CD4-positive, CD25-positive, alpha-beta regulatory T cell (primary cell): ENCODE data around the gene UBASH3B. TPM values are rescaled to one million over a fixed set of nuclear protein-coding genes. Genes with fewer than 3 reads are reported as not detected.

ENCODE experiments used
- ATAC-seq, 2 donors: fragments of 150-1000 bp; cut with Tn5 transposase; one replicate each; pipeline ENCODE4 v1.10.0; 2021; ENCODE audit warnings: low read depth in 2 of 2, moderate number of reproducible peaks in 2 of 2, moderate library complexity in 1 of 2
- DNase-seq, 3 donors: peaks; one replicate each; pipeline versions ENCODE4 v3.0.0 to v3.0.0-alpha.2; 2012 to 2022; ENCODE audit warnings: mixed read lengths in 1 of 3
- H3K27ac ChIP-seq: one replicate; pipeline ENCODE4 v1.7.0; 2013; ENCODE audit warnings: mild to moderate bottlenecking, low read length; ENCODE audit not compliant: insufficient read depth, poor library complexity, severe bottlenecking
- H3K27me3 ChIP-seq: one replicate; pipeline ENCODE4 v1.7.0; 2013; ENCODE audit warnings: low read length; ENCODE audit not compliant: control insufficient read depth, insufficient read depth
- H3K36me3 ChIP-seq: one replicate; pipeline ENCODE4 v1.7.0; 2013; ENCODE audit warnings: mild to moderate bottlenecking, low read length, moderate library complexity; ENCODE audit not compliant: control insufficient read depth, insufficient read depth
- H3K4me1 ChIP-seq: 2 replicates; pipeline ENCODE4 v1.7.0; 2013; ENCODE audit warnings: mild to moderate bottlenecking, low read length; ENCODE audit not compliant: insufficient read depth, control insufficient read depth, poor library complexity, severe bottlenecking
- H3K4me3 ChIP-seq: one replicate; pipeline ENCODE4 v1.7.0; 2013; ENCODE audit warnings: low read depth, mild to moderate bottlenecking, low read length, moderate library complexity
- H3K9me3 ChIP-seq, 2 experiments: 1 replicate in 1 of 2; 2 replicates in 1 of 2; pipeline ENCODE4 v1.7.0; 2013; ENCODE audit warnings: low read length in 2 of 2, mild to moderate bottlenecking in 1 of 2, moderate library complexity in 1 of 2; ENCODE audit not compliant: control insufficient read depth in 2 of 2
- H3K27ac Mint-ChIP-seq, 3 donors: one replicate each; pipeline ENCODE4 v1.8.0; 2020 to 2022; ENCODE audit warnings: mild to moderate bottlenecking in 3 of 3, mixed read lengths in 3 of 3, moderate library complexity in 2 of 3
- H3K27me3 Mint-ChIP-seq: one replicate; pipeline ENCODE4 v1.8.0; 2022; ENCODE audit warnings: mild to moderate bottlenecking, mixed read lengths
- H3K36me3 Mint-ChIP-seq: one replicate; pipeline ENCODE4 v1.8.0; 2020; ENCODE audit warnings: mixed read lengths
- H3K4me1 Mint-ChIP-seq, 4 donors: one replicate each; pipeline ENCODE4 v1.8.0; 2020 to 2022; ENCODE audit warnings: mixed read lengths in 4 of 4, mild to moderate bottlenecking in 1 of 4
- H3K4me3 Mint-ChIP-seq, 4 donors: one replicate each; pipeline ENCODE4 v1.8.0; 2020 to 2022; ENCODE audit warnings: mild to moderate bottlenecking in 4 of 4, mixed read lengths in 4 of 4, moderate library complexity in 3 of 4
- H3K9me3 Mint-ChIP-seq, 7 donors: one replicate each; pipeline ENCODE4 v1.8.0; 2020 to 2022; ENCODE audit warnings: mixed read lengths in 7 of 7, mild to moderate bottlenecking in 3 of 7, moderate library complexity in 2 of 7
- polyA plus RNA-seq, 4 donors: library from polyadenylated mRNA; unstranded; fragments of 300-500 nt; fragmentation: Illumina TruSeq; gene quantifications; one replicate each; pipeline ENCODE4 v1.2.3, GENCODE V29; 2021
- total RNA-seq: library from RNA; stranded (reverse); gene quantifications from one replicate; pipeline ENCODE4 v1.2.3, GENCODE V29; 2022

Gene UBASH3B
- total and polyA plus RNA-seq, 5 donors from 2014 or later, result 14.2 to 57.6 (median 19.1) TPM

GRCh38 chr11:122764371-122765090 lies 109.0 kb downstream of the UBASH3B start:
- peak overlapping the region in 2 of 3 donors; percentile 71 to 73 for H3K27ac Mint-ChIP-seq
- H3K27me3 Mint-ChIP-seq, result no peaks in the 10 kb centered on the region
- DNase-seq (no peak), ATAC-seq (no peak)
- H3K27me3 ChIP-seq, result no peaks in the 10 kb centered on the region
- H3K4me3 Mint-ChIP-seq, result no peak overlapping the region
- no peak overlapping the region for H3K4me3 ChIP-seq
- H3K36me3 Mint-ChIP-seq, result peaks cover 2% of the 10 kb centered on the region
- no peaks in the 10 kb centered on the region for H3K9me3 ChIP-seq
- H3K9me3 Mint-ChIP-seq, result no peaks in the 10 kb centered on the region
- H3K4me1 Mint-ChIP-seq, result peaks cover 4 to 36% (median 18%) of the 10 kb centered on the region in 4 donors
- H3K27ac ChIP-seq, result no peak overlapping the region
- H3K4me1 ChIP-seq, result no peaks in the 10 kb centered on the region
- no peaks in the 10 kb centered on the region for H3K36me3 ChIP-seq

- no peak overlapping the region for H3K4me3 ChIP-seq
- Mint-ChIP-seq H3K27ac (peak overlapping the region in 2 of 3 donors; percentile 10 to 60), H3K9me3 (no peaks in the 10 kb centered on the region), H3K4me1 (peaks cover 4 to 34% (median 21%) of the 10 kb centered on the region in 4 donors), H3K4me3 (peak overlapping the region in 1 of 4 donors; percentile 61), H3K27me3 (no peaks in the 10 kb centered on the region), H3K36me3 (peaks cover 4% of the 10 kb centered on the region)
- no peaks in the 10 kb centered on the region for H3K9me3 ChIP-seq
- no peaks in the 10 kb centered on the region for H3K36me3 ChIP-seq
- H3K4me1 ChIP-seq, result no peaks in the 10 kb centered on the region
- DNase-seq, result no peak
- no peaks in the 10 kb centered on the region for H3K27me3 ChIP-seq
- ATAC-seq, result no peak
- H3K27ac ChIP-seq, result no peak overlapping the region
Observed at GRCh38 chr11:122765487-122766131, 110.1 kb downstream of the UBASH3B start.

DNA sequence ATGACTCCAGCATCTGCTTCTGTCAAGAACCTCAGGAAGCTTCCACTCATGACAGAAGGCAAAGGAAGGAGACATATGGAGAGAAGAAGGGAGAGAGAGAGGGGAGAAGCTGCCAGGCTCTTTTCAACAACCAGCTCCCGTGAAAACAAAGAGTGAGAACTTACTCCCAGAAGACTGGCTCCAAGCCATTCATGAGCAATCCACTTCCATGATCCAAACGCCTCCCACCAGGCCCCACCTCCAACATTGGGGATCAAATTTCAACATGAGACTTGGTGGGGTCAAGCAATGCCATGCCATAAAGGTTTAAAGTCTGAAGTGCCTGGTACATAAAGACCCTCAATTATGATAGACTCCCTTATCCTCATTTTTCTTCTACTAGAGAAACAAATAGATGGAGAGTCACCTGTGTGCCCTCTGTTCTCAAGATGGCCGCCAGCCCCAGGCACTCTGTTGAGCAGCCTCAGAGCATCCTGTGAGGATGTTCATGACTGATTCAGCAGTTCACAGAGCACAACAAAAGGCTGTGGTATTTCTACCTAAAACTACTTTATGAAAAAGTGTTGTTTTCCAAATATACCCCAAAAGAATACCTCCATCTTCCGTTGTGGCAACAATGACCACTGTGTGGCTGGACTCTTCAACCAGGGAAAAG lies 113.7 kb downstream of the UBASH3B start:
- ATAC-seq, result peak; percentile 67 to 71
- Mint-ChIP-seq H3K27ac (peak overlapping the region in 2 of 3 donors; percentile 33 to 67), H3K4me1 (peaks cover 4 to 43% (median 17%) of the 10 kb centered on the region in 4 donors)

DNA sequence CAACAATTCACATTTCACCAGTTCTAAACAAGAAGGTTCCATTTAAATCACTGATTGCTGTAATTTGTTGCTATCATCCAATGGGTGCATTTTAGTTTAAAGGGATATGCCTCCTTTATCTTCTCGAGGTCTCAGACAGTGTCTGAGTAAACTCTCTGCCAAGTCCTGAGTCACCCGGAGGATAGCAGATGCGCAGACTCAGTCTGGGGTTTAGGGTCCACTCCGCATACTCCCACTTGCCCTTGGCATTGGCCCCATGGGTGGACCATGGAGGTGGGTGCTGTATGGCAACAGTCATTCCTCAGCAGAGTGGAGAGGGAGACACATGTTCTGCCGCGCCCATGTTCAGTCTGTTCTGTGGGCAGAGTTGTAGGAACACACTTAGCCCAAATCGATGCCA lies 117.4 kb downstream of the UBASH3B start:
- Mint-ChIP-seq H3K9me3 (no peaks in the 10 kb centered on the region), H3K27me3 (no peaks in the 10 kb centered on the region), H3K36me3 (peaks cover 17% of the 10 kb centered on the region), H3K4me1 (peaks cover 4 to 53% (median 27%) of the 10 kb centered on the region in 4 donors), H3K27ac (peak overlapping the region in 1 of 3 donors; percentile 69), H3K4me3 (no peak overlapping the region)
- ATAC-seq (no peak), DNase-seq (no peak)
- peaks cover 9% of the 10 kb centered on the region for H3K36me3 ChIP-seq
- no peak overlapping the region for H3K4me3 ChIP-seq
- H3K9me3 ChIP-seq, result no peaks in the 10 kb centered on the region
- no peaks in the 10 kb centered on the region for H3K27me3 ChIP-seq
- no peak overlapping the region for H3K27ac ChIP-seq
- H3K4me1 ChIP-seq, result no peaks in the 10 kb centered on the region

More for the DNA sequence above, 113.7 kb downstream of the UBASH3B start:
- Histone ChIP-seq H3K4me3 (no peak overlapping the region), H3K9me3 (no peaks in the 10 kb centered on the region), H3K27me3 (no peaks in the 10 kb centered on the region), H3K27ac (no peak overlapping the region), H3K4me1 (no peaks in the 10 kb centered on the region), H3K36me3 (no peaks in the 10 kb centered on the region)
- peak in 1 of 3 donors; percentile 42 for DNase-seq
- Mint-ChIP-seq H3K4me3 (no peak overlapping the region), H3K36me3 (peaks cover 4% of the 10 kb centered on the region), H3K27me3 (no peaks in the 10 kb centered on the region), H3K9me3 (no peaks in the 10 kb centered on the region)

DNA sequence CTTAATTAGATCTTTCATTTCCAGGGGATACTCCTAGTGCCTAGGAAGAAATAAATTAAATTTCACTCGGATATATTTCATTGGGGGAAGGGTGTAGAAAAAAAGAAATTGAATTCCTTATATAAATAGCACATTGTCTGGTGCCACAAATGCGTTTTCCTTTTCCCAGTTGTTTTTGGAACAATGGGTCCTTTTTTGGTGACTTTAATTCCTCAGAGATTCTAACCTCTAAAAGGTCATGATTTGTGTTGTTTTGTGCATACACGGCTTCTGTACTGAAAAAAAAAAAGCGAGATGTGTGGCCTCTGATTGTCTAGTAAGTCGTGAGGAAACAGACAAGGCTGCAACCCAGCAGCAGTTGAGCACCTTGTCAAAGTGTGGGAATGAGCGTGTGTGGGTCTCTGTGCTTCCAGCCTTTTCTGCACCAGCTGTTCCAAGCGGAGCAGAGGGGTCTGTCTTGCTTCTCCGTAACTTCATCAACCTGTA lies 118.3 kb downstream of the UBASH3B start:
- Histone ChIP-seq H3K4me1 (no peaks in the 10 kb centered on the region), H3K36me3 (peaks cover 15% of the 10 kb centered on the region), H3K4me3 (no peak overlapping the region), H3K9me3 (no peaks in the 10 kb centered on the region), H3K27ac (no peak overlapping the region), H3K27me3 (no peaks in the 10 kb centered on the region)
- Mint-ChIP-seq H3K9me3 (no peaks in the 10 kb centered on the region), H3K27me3 (no peaks in the 10 kb centered on the region), H3K36me3 (peaks cover 21% of the 10 kb centered on the region), H3K4me1 (peaks cover 2 to 52% (median 28%) of the 10 kb centered on the region in 4 donors), H3K27ac (peak overlapping the region; percentile 51 to 58 (median 53)), H3K4me3 (peak overlapping the region in 1 of 4 donors; percentile 22)
- DNase-seq (no peak), ATAC-seq (no peak)

DNA sequence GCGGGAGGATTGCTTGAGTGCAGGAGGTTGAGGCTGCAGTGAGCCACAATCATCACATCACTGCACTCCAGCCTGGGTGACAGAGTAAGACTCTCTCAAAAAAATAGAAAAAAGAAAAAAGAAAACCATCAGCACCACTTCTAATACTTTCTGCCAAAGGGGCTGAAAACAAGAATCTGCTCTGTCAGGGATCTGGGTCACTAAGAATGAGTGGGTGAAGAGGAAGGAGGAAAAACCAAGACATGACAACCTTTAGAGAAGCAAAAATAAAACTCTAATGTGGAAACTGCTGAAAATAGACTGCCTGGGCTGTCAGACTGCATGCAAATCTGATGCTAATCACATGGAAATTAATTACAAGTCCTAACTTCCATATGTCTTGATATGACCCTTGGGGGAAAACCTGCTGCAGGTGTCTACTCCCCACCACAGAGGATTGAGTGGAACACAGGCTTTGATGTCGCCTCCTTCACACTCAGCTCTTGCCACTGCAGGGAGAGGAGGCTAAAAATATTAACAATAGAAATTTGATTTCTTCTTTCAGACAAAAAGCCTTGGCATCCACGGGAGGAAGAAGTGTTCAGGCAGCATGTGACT lies 120.3 kb downstream of the UBASH3B start:
- Histone ChIP-seq H3K9me3 (no peaks in the 10 kb centered on the region), H3K4me1 (no peaks in the 10 kb centered on the region), H3K27ac (no peak overlapping the region), H3K36me3 (peaks cover 33% of the 10 kb centered on the region), H3K27me3 (no peaks in the 10 kb centered on the region), H3K4me3 (no peak overlapping the region)
- Mint-ChIP-seq H3K36me3 (peaks cover 34% of the 10 kb centered on the region), H3K4me3 (no peak overlapping the region), H3K27ac (peak overlapping the region in 2 of 3 donors; percentile 45 to 57), H3K4me1 (peaks cover 0 to 43% (median 19%) of the 10 kb centered on the region in 4 donors), H3K27me3 (no peaks in the 10 kb centered on the region), H3K9me3 (no peaks in the 10 kb centered on the region)
- DNase-seq (no peak), ATAC-seq (no peak)

DNA sequence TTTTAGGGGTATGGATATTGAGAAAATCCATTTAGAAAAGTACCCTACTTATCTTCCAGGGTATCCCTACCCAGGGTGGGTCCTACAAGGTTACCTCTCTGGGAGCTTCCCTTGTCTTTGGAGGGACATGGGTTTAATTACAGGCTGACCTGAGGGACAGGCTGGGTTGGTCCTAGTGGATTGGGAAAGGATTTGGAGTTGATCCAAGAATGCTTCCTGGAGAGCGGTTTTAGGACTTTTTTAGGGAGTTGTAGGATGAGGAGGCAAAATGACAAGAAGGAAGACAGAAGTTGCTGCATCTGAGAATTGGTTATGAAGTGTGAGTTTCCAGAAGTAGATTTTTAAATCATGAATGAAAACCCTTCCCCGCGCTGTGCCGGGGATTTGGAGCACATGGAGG lies 121.0 kb downstream of the UBASH3B start:
- Mint-ChIP-seq H3K27me3 (no peaks in the 10 kb centered on the region), H3K4me1 (peaks cover 4 to 37% (median 16%) of the 10 kb centered on the region in 4 donors), H3K27ac (peak overlapping the region; percentile 45 to 86 (median 46)), H3K36me3 (peaks cover 34% of the 10 kb centered on the region), H3K4me3 (no peak overlapping the region), H3K9me3 (no peaks in the 10 kb centered on the region)
- ATAC-seq, result no peak
- no peak for DNase-seq
- no peak overlapping the region for H3K4me3 ChIP-seq
- H3K27ac ChIP-seq, result no peak overlapping the region
- H3K9me3 ChIP-seq, result no peaks in the 10 kb centered on the region
- H3K4me1 ChIP-seq, result no peaks in the 10 kb centered on the region
- no peaks in the 10 kb centered on the region for H3K27me3 ChIP-seq
- peaks cover 37% of the 10 kb centered on the region for H3K36me3 ChIP-seq
